ENCODE data around the gene NBPF4. TPM values are rescaled to one million over a fixed set of nuclear protein-coding genes. Genes with fewer than 3 reads are reported as not detected.

NBPF4 gene
- total RNA-seq, result 0.11 TPM in 1 of 2 replicates, not detected in the other

GRCh38 chr1:108243976-108244375 lies at the start of gene NBPF4:
TSS of gene NBPF4 (minus strand) at chr1:108244076. CDS start at chr1:108243761, 315 bp downstream.

GRCh38 chr1:108199781-108200686 lies 43.8 kb downstream of the NBPF4 start, which contains the start of gene SLC25A24:
TSS of gene SLC25A24 (minus strand) at chr1:108200343. CDS start at chr1:108200138, 205 bp downstream.

Other genes with a start within 250 kb of the NBPF4 start
- gene SLC25A24, start 43.7 kb downstream of the NBPF4 start, total RNA-seq, result 48.2 and 52.0 TPM in 2 replicates
- not detected in 2 replicates for gene NBPF6, start 206.3 kb upstream of the NBPF4 start, total RNA-seq